ENCODE results near the gene TTLL8.
A peak's percentile ranks its signal among the peaks of the same experiment; 100 is the strongest.

TTLL8 gene

GRCh38 chr22:50083462-50084079 is 25.5 kb upstream of the TTLL8 start:
- DNase-seq: no peak

GRCh38 chr22:50082961-50083461 is 24.9 kb upstream of the TTLL8 start:
- DNase-seq: no peak

GRCh38 chr22:50082197-50082715 is 24.2 kb upstream of the TTLL8 start:
- no peak for DNase-seq

- DNase-seq: no peak
Observed at GRCh38 chr22:50081426-50082196, 23.5 kb upstream of the TTLL8 start.

- no peak for DNase-seq
Observed at GRCh38 chr22:50080077-50080465, 22.0 kb upstream of the TTLL8 start.

- no peak for DNase-seq
Observed at GRCh38 chr22:50078761-50079160, 20.7 kb upstream of the TTLL8 start.

- no peak for DNase-seq
Observed at GRCh38 chr22:50078246-50078645, 20.1 kb upstream of the TTLL8 start.

- DNase-seq: no peak
Observed at GRCh38 chr22:50076646-50077535, 18.8 kb upstream of the TTLL8 start.

GRCh38 chr22:50074551-50075530 is 16.7 kb upstream of the TTLL8 start:
- DNase-seq: peak in 5 of 56 donors; percentile 25 to 58 (median 34)

GRCh38 chr22:50074056-50074455 is 16.0 kb upstream of the TTLL8 start:
- no peak for DNase-seq

- DNase-seq: no peak
Observed at GRCh38 chr22:50072714-50073538, 14.8 kb upstream of the TTLL8 start.

- DNase-seq: no peak
Observed at GRCh38 chr22:50072167-50072555, 14.1 kb upstream of the TTLL8 start.

- no peak for DNase-seq
Observed at GRCh38 chr22:50071432-50072166, 13.5 kb upstream of the TTLL8 start.

- no peak for DNase-seq
Observed at GRCh38 chr22:50070366-50070765, 12.3 kb upstream of the TTLL8 start.

- no peak for DNase-seq
Observed at GRCh38 chr22:50068096-50068495, 10.0 kb upstream of the TTLL8 start.

- no peak for DNase-seq
Observed at GRCh38 chr22:50067244-50067643, 9.1 kb upstream of the TTLL8 start.

GRCh38 chr22:50064453-50064852 is 6.4 kb upstream of the TTLL8 start:
- DNase-seq: no peak

GRCh38 chr22:50063589-50064393 is 5.7 kb upstream of the TTLL8 start:
- no peak for DNase-seq

Data from amygdala (tissue), 56 donors.